NCI-H1417 (cell line): Measurements from ENCODE around the gene SAYSD1.

ENCODE experiments used
- DNase-seq, 3 experiments: peaks; one replicate each; lab custom pipeline; 2025; lab: John Stamatoyannopoulos, UW

SAYSD1 gene

DNA sequence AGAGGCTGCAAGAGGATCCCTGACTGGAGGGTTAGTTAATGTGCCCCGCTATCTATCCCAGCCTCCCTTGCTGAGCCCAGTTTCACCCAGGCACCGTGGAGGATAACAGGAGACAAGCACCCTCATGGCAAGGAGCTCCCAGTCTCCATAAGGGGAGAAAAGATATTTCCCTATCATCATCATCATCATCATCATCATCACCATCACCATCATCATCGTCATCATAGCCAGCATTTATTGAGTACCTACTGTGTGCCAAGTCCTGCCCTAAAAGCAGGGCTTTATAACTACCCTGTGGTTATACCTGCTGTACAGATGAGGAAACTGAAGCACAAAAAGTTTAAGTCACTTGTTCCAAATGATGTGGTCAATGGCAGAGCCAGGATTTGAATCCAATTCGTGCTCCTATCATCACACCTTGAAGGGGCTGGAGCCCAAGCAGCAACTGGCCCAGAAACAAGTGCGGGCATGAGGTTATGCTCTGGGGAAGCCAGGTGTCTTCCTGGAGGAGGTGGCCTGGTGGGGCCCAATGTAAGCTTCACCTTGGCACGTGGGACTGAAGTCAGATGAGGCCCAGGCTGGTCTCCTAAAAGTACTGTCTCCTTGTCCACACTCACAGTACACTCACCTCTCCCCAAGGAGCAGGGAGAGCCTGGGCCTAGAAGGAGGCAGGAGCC lies 56.4 kb downstream of the SAYSD1 start:
- DNase-seq, result no peak

DNA sequence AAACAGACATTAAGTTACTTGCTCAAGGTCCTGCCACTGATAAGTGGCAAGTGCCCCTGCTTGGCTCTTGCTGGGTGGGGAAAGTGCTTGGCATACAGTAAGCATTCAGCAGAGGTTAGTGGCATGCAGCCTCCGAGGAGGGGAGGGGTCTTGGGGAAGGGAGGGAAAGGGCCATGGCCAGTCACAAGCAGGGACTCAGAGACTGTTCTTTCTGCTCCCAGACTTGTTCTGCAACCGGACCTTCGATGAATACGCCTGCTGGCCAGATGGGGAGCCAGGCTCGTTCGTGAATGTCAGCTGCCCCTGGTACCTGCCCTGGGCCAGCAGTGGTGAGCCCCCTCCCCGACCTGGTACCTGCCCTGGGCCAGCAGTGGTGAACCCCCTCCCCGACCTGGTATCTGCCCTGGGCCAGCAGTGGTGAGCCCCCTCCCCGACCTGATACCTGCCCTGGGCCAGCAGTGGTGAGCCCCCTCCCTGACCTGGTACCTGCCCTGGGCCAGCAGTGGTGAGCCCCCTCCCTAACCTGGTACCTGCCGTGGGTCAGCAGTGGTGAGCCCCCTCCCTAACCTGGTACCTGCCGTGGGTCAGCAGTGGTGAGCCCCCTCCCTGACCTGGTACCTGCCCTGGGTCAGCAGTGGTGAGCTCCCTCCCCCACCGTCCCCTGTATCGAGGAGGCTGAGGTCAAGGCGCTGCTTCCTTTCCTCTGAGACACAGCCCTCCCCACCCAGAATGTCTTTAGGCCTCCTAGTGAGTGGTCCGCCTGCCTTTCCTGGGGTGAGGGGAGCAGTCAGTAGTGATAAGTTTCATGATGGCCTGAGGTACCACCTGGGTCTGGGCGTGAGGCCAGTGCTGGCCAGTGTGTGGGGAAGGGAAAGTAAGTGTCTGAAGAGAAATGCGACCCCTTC lies 57.5 kb downstream of the SAYSD1 start:
- DNase-seq, result no peak

DNA sequence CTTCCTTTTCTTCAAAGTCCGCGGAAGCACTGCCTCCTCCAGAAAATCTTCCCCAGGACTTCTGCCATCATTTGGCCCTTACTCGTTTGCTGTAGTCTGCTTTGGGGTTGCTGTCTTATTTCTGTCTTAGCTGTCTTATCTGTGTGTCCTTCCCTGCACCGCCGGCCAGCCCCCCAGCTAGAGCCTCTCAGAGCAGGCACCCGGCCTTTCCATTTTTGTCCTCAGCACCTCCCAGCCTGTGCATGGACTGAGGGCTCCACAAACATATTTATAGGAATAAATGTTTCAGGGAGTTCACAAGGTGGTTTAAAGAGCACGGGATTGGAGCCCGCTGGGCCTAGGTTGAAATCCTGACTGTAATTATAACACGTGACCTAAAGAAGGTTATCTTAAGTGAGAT lies 58.3 kb downstream of the SAYSD1 start:
- DNase-seq, result no peak

GRCh38 chr6:39056191-39056590 lies 58.8 kb downstream of the SAYSD1 start:
- DNase-seq, result no peak

- DNase-seq, result no peak
Measured at GRCh38 chr6:39055661-39056060, 59.3 kb downstream of the SAYSD1 start.

- DNase-seq, result no peak
Measured at GRCh38 chr6:39054577-39055142, 60.3 kb downstream of the SAYSD1 start.
